Measurements from ENCODE around the gene TRANK1.

TRANK1 gene

GRCh38 chr3:36944641-36945270 is at the start of gene TRANK1:
TSS of gene TRANK1 (minus strand) at chr3:36945054. CDS start at chr3:36944809, 245 bp downstream.
- H3K36me3 ChIP-seq (ENCODE audit: insufficient read depth, low read length), result no peaks in the 10 kb centered on the region
- H2AFZ ChIP-seq (ENCODE audit: low read depth, low read length), result no peak within 1 kb of the TSS
- H3K27me3 ChIP-seq (ENCODE audit: insufficient read depth, low read length), result no peaks in the 10 kb centered on the region

DNA sequence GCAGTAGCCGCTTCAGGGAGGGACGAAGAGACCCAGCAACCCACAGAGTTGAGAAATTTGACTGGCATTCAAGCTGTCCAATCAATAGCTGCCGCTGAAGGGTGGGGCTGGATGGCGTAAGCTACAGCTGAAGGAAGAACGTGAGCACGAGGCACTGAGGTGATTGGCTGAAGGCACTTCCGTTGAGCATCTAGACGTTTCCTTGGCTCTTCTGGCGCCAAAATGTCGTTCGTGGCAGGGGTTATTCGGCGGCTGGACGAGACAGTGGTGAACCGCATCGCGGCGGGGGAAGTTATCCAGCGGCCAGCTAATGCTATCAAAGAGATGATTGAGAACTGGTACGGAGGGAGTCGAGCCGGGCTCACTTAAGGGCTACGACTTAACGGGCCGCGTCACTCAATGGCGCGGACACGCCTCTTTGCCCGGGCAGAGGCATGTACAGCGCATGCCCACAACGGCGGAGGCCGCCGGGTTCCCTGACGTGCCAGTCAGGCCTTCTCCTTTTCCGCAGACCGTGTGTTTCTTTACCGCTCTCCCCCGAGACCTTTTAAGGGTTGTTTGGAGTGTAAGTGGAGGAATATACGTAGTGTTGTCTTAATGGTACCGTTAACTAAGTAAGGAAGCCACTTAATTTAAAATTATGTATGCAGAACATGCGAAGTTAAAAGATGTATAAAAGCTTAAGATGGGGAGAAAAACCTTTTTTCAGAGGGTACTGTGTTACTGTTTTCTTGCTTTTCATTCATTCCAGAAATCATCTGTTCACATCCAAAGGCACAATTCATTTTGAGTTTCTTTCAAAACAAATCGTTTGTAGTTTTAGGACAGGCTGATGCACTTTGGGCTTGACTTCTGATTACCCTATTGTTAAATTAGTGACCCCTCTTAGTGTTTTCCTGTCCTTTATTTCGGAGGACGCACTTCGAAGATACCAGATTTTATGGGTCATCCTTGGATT is 48.8 kb upstream of the TRANK1 start, which contains the start of gene MLH1:
TSS of gene MLH1 (plus strand) at position 193 of the 958 bp plus-strand sequence. CDS start at position 223, 30 bp downstream.
- peak within 1 kb of the TSS; percentile 71 for H3K4me3 ChIP-seq (ENCODE audit: low read length)
- H3K9me3 ChIP-seq (ENCODE audit: low read length), result no peaks in the 10 kb centered on the region
- H2AFZ ChIP-seq (ENCODE audit: low read depth, low read length), result peak within 1 kb of the TSS; percentile 64
- H3K27me3 ChIP-seq (ENCODE audit: insufficient read depth, low read length), result no peaks in the 10 kb centered on the region
- peaks cover 34% of the 10 kb centered on the region for H3K4me1 ChIP-seq (ENCODE audit: insufficient read depth, low read length)
- H3K36me3 ChIP-seq (ENCODE audit: insufficient read depth, low read length), result peaks cover 43% of the 10 kb centered on the region

More at GRCh38 chr3:36944641-36945270, at the start of gene TRANK1:
- H3K4me1 ChIP-seq (ENCODE audit: insufficient read depth, low read length), result no peaks in the 10 kb centered on the region
- no peak within 1 kb of the TSS for H3K4me3 ChIP-seq (ENCODE audit: low read length)
- H3K9me3 ChIP-seq (ENCODE audit: low read length), result peaks cover 20% of the 10 kb centered on the region

- Histone ChIP-seq H3K4me1 (ENCODE audit: insufficient read depth, low read length) (peaks cover 37% of the 10 kb centered on the region), H2AFZ (ENCODE audit: low read depth, low read length) (peak within 1 kb of the TSS; percentile 64), H3K9me3 (ENCODE audit: low read length) (no peaks in the 10 kb centered on the region), H3K36me3 (ENCODE audit: insufficient read depth, low read length) (peaks cover 43% of the 10 kb centered on the region), H3K27me3 (ENCODE audit: insufficient read depth, low read length) (no peaks in the 10 kb centered on the region), H3K4me3 (ENCODE audit: low read length) (peak within 1 kb of the TSS; percentile 71)
Observed at GRCh38 chr3:36992806-36993325, 48.0 kb upstream of the TRANK1 start, which contains the start of gene EPM2AIP1. TSS of gene EPM2AIP1 (minus strand) at chr3:36993131. CDS start at chr3:36993077, 54 bp downstream.

GRCh38 chr3:36991923-36992805 is 47.3 kb upstream of the TRANK1 start:
- H3K4me1 ChIP-seq (ENCODE audit: insufficient read depth, low read length), result peaks cover 37% of the 10 kb centered on the region
- H3K36me3 ChIP-seq (ENCODE audit: insufficient read depth, low read length), result peaks cover 45% of the 10 kb centered on the region

GRCh38 chr3:36991147-36991546 is 46.3 kb upstream of the TRANK1 start:
- H3K4me3 ChIP-seq (ENCODE audit: low read length), result peak overlapping the region; percentile 71
- H3K27me3 ChIP-seq (ENCODE audit: insufficient read depth, low read length), result no peaks in the 10 kb centered on the region
- peaks cover 45% of the 10 kb centered on the region for H3K36me3 ChIP-seq (ENCODE audit: insufficient read depth, low read length)
- H2AFZ ChIP-seq (ENCODE audit: low read depth, low read length), result no peak overlapping the region
- no peaks in the 10 kb centered on the region for H3K9me3 ChIP-seq (ENCODE audit: low read length)
- peaks cover 37% of the 10 kb centered on the region for H3K4me1 ChIP-seq (ENCODE audit: insufficient read depth, low read length)

More at GRCh38 chr3:36991923-36992805, 47.3 kb upstream of the TRANK1 start:
- no peaks in the 10 kb centered on the region for H3K9me3 ChIP-seq (ENCODE audit: low read length)
- no peaks in the 10 kb centered on the region for H3K27me3 ChIP-seq (ENCODE audit: insufficient read depth, low read length)
- peak overlapping the region; percentile 71 for H3K4me3 ChIP-seq (ENCODE audit: low read length)
- H2AFZ ChIP-seq (ENCODE audit: low read depth, low read length), result no peak overlapping the region

DNA sequence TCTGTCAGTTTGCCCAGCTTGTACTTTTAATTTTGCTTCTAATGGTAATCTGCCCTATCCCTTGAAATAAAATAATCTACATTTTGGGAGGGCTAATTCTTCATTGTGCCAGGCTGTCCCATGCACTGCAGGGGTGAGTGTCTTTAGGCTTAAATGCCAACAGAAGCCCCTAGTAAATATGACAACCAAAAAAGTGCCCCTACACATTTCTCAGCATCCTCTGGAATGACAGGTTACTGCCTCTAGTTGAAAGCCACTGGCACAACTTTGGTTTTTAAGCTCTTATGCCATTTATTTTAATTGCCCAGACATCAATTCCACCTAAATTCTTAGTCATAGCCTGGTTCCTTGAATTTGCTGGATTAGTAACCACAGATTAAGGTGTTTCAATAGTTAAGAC is 44.7 kb upstream of the TRANK1 start:
- Histone ChIP-seq H3K36me3 (ENCODE audit: insufficient read depth, low read length) (peaks cover 57% of the 10 kb centered on the region), H3K4me3 (ENCODE audit: low read length) (peak overlapping the region; percentile 71), H3K27me3 (ENCODE audit: insufficient read depth, low read length) (no peaks in the 10 kb centered on the region), H3K4me1 (ENCODE audit: insufficient read depth, low read length) (peaks cover 37% of the 10 kb centered on the region), H3K9me3 (ENCODE audit: low read length) (no peaks in the 10 kb centered on the region), H2AFZ (ENCODE audit: low read depth, low read length) (no peak overlapping the region)

DNA sequence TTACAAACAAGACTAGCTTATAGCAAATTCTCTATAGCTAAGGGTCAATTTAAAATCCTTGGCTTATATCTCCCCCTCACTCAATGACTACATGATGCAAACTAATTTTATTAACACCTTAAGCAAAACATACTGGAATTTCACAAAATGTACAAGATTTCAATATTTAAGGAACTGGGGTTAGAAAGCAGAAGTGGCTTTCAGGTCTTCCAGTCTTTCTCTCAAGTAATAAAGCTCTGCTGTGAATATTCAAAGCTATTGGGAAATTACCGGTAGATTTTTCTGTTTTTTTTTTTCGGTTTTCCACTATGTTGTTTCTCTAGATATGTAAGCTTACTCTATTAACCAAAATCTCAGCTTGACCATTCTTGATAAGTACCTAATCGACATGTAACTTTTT is 44.2 kb upstream of the TRANK1 start:
- Histone ChIP-seq H3K36me3 (ENCODE audit: insufficient read depth, low read length) (peaks cover 62% of the 10 kb centered on the region), H3K4me3 (ENCODE audit: low read length) (peak overlapping the region; percentile 71), H3K27me3 (ENCODE audit: insufficient read depth, low read length) (no peaks in the 10 kb centered on the region), H2AFZ (ENCODE audit: low read depth, low read length) (no peak overlapping the region), H3K4me1 (ENCODE audit: insufficient read depth, low read length) (peaks cover 32% of the 10 kb centered on the region), H3K9me3 (ENCODE audit: low read length) (no peaks in the 10 kb centered on the region)

DNA sequence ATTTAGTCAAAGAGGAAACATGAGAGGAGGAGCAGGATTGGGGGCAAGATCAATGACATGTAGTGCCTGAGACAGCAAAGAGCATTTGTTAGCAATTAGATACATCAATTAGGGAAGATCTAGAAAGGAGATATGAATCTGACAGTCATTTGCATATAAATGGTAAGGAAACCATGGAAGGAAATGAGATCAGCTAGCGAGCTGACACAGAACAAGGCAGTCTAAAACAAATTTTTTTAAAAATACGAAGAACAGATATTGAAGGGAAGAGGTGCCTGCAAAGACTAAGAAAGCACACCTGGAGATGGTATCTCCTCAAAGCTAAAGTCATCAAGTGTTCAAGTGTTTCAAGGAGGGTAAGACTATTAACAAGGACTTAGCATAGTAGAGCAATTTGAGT is 43.5 kb upstream of the TRANK1 start:
- no peak overlapping the region for H2AFZ ChIP-seq (ENCODE audit: low read depth, low read length)
- H3K4me1 ChIP-seq (ENCODE audit: insufficient read depth, low read length), result peaks cover 32% of the 10 kb centered on the region
- no peaks in the 10 kb centered on the region for H3K9me3 ChIP-seq (ENCODE audit: low read length)
- peaks cover 67% of the 10 kb centered on the region for H3K36me3 ChIP-seq (ENCODE audit: insufficient read depth, low read length)
- H3K27me3 ChIP-seq (ENCODE audit: insufficient read depth, low read length), result no peaks in the 10 kb centered on the region
- H3K4me3 ChIP-seq (ENCODE audit: low read length), result no peak overlapping the region

GRCh38 chr3:36981006-36981405 is 36.2 kb upstream of the TRANK1 start:
- Histone ChIP-seq H3K36me3 (ENCODE audit: insufficient read depth, low read length) (peaks cover 27% of the 10 kb centered on the region), H3K9me3 (ENCODE audit: low read length) (no peaks in the 10 kb centered on the region), H3K4me1 (ENCODE audit: insufficient read depth, low read length) (no peaks in the 10 kb centered on the region), H3K27me3 (ENCODE audit: insufficient read depth, low read length) (no peaks in the 10 kb centered on the region), H2AFZ (ENCODE audit: low read depth, low read length) (no peak overlapping the region), H3K4me3 (ENCODE audit: low read length) (no peak overlapping the region)

- Histone ChIP-seq H3K9me3 (ENCODE audit: low read length) (no peaks in the 10 kb centered on the region), H3K4me3 (ENCODE audit: low read length) (no peak overlapping the region), H2AFZ (ENCODE audit: low read depth, low read length) (no peak overlapping the region), H3K4me1 (ENCODE audit: insufficient read depth, low read length) (peaks cover 18% of the 10 kb centered on the region), H3K27me3 (ENCODE audit: insufficient read depth, low read length) (no peaks in the 10 kb centered on the region), H3K36me3 (ENCODE audit: insufficient read depth, low read length) (no peaks in the 10 kb centered on the region)
Observed at GRCh38 chr3:36973139-36973538, 28.3 kb upstream of the TRANK1 start.

- no peaks in the 10 kb centered on the region for H3K36me3 ChIP-seq (ENCODE audit: insufficient read depth, low read length)
- no peak overlapping the region for H2AFZ ChIP-seq (ENCODE audit: low read depth, low read length)
- H3K27me3 ChIP-seq (ENCODE audit: insufficient read depth, low read length), result no peaks in the 10 kb centered on the region
- no peaks in the 10 kb centered on the region for H3K9me3 ChIP-seq (ENCODE audit: low read length)
- H3K4me1 ChIP-seq (ENCODE audit: insufficient read depth, low read length), result peaks cover 18% of the 10 kb centered on the region
- no peak overlapping the region for H3K4me3 ChIP-seq (ENCODE audit: low read length)
Observed at GRCh38 chr3:36972163-36972562, 27.3 kb upstream of the TRANK1 start.
